ENCODE measurements around the gene OR5V1. TPM values are rescaled to one million over a fixed set of nuclear protein-coding genes. Genes with fewer than 3 reads are reported as not detected.

Gene OR5V1
- total RNA-seq = not detected in 2 replicates

GRCh38 chr6:29368765-29369164, at the start of gene OR5V1:
Gene OR5V1, minus strand, starts transcription at chr6:29368865. Its CDS starts 12,670 bp downstream, at chr6:29356195.

DNA sequence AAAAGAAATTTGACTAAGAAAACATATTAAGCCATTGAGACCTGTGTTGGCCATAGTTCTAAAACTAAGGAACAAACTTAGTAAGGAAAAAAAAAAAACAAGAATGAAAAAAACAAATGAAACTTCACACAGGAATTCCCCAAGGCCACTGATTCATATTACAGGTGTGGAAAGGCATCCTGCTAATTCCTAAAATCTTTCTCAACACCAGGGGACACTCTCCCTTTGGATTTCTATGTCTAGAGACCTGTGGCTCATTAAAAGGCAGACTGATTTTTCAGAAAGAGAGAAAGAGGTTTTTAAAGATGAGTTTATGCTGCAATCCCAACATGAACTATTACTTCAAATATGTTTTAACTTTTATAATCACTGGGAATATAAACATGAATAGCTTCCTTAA, 45.9 kb upstream of the OR5V1 start, which contains the start of gene OR12D1:
Gene OR12D1, plus strand, starts transcription at position 341 of the 400 bp plus-strand sequence.

DNA sequence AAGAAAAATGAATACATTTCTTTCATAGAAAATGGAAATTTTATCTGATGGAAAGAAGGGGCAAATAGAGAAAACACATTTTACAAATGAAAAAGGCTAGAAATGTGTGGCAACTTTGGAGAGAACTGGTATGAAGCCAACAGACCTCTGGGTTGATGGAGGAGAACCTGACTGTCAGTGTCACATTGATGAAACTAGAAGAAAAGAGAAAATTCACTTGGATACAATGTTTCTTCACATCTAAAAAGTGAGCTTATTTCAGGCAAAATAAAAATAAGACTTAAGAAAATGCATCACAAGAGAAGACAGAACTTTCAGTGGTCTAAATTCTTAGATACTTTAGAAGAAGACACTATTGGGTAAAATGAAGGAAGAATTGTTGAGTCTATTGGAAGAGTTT, 26.7 kb upstream of the OR5V1 start, which contains the start of gene OR12D2:
Gene OR12D2, plus strand, starts transcription at position 301 of the 400 bp plus-strand sequence. CDS start 1,069 bp downstream, outside the sequence.

GRCh38 chr6:29375191-29375590, 6.5 kb upstream of the OR5V1 start, which contains the start of gene OR12D3:
Gene OR12D3, minus strand, starts transcription at chr6:29375291. Its CDS starts 4 bp downstream, at chr6:29375287.

Other genes with a start within 250 kb of the OR5V1 start
- gene OR2J2, start 198.0 kb downstream of the OR5V1 start, total RNA-seq = not detected in 2 replicates
- not detected in 2 replicates for gene OR14J1, start 67.2 kb downstream of the OR5V1 start, total RNA-seq
- not detected in 2 replicates for gene OR12D3, start 6.4 kb upstream of the OR5V1 start, total RNA-seq
- gene OR12D2, start 26.8 kb upstream of the OR5V1 start, total RNA-seq = not detected in 2 replicates
- gene OR12D1, start 46.1 kb upstream of the OR5V1 start, total RNA-seq = not detected in 2 replicates
- gene OR10C1, start 70.4 kb upstream of the OR5V1 start, total RNA-seq = not detected in 2 replicates
- under 0.01 TPM in 1 of 2 replicates, not detected in the other for gene OR11A1, start 88.2 kb upstream of the OR5V1 start, total RNA-seq
- gene OR2H1, start 88.3 kb upstream of the OR5V1 start, total RNA-seq = not detected in 2 replicates
- not detected in 2 replicates for gene MAS1L, start 119.1 kb upstream of the OR5V1 start, total RNA-seq
- gene UBD, start 190.9 kb upstream of the OR5V1 start, total RNA-seq = not detected in 2 replicates
- gene OR2H2, start 216.3 kb upstream of the OR5V1 start, total RNA-seq = not detected in 2 replicates